Common myeloid progenitor, CD34-positive (primary cell): Measurements from ENCODE around the gene ATXN2.
A peak's percentile ranks its signal among the peaks of the same experiment; 100 is the strongest.

Source experiments
- CTCF ChIA-PET: fragments of 350-600 bp; sonication (Branson Sonifier 250); formaldehyde crosslinking; loops from one replicate; lab custom pipeline; 2021; ENCODE audit warnings: antibody characterized with exemption; lab: Charles Lee
- POLR2A ChIA-PET: fragments of 350-600 bp; sonication (Branson Sonifier 250); formaldehyde crosslinking; loops from one replicate; lab custom pipeline; 2021; ENCODE audit warnings: antibody characterized with exemption; lab: Charles Lee
- DNase-seq, 3 donors: peaks; one replicate each; pipeline versions ENCODE4 v3.0.0 to v3.0.0-alpha.2; 2013
- H3K27ac ChIP-seq, 2 experiments: 1 replicate in 1 of 2; 2 replicates in 1 of 2; pipeline ENCODE4 v1.7.0; 2013; ENCODE audit warnings: inconsistent platforms in 2 of 2, low read length in 2 of 2, mild to moderate bottlenecking in 2 of 2, low read depth in 1 of 2, moderate library complexity in 1 of 2; ENCODE audit not compliant: severe bottlenecking in 2 of 2, insufficient read depth in 1 of 2, poor library complexity in 1 of 2
- H3K27me3 ChIP-seq, 5 experiments: replicated peaks in 2 of 5; 1 replicate in 3 of 5; 2 replicates in 2 of 5; pipeline versions ENCODE4 v1.6.1 to v1.7.0; 2013; ENCODE audit warnings: low read length in 4 of 5, mild to moderate bottlenecking in 2 of 5, moderate library complexity in 2 of 5, inconsistent platforms in 1 of 5; ENCODE audit not compliant: insufficient read depth in 5 of 5, control insufficient read depth in 4 of 5
- H3K36me3 ChIP-seq, 4 experiments: 1 replicate in 2 of 4; 2 replicates in 2 of 4; pipeline versions ENCODE4 v1.6.1 to v1.7.0; 2013; ENCODE audit warnings: low read length in 3 of 4, control low read depth in 1 of 4, mild to moderate bottlenecking in 1 of 4; ENCODE audit not compliant: control insufficient read depth in 4 of 4, insufficient read depth in 4 of 4
- H3K4me1 ChIP-seq, 4 experiments: 1 replicate in 3 of 4; 2 replicates in 1 of 4; pipeline versions ENCODE4 v1.6.1 to v1.7.1; 2013; ENCODE audit warnings: low read length in 3 of 4, mild to moderate bottlenecking in 3 of 4, control low read depth in 1 of 4, inconsistent platforms in 1 of 4, moderate library complexity in 1 of 4; ENCODE audit not compliant: control insufficient read depth in 4 of 4, insufficient read depth in 4 of 4; ENCODE audit errors: control extremely low read depth in 1 of 4
- H3K4me3 ChIP-seq, 7 experiments: 1 replicate in 4 of 7; 2 replicates in 3 of 7; pipeline versions ENCODE4 v1.5.1 to v1.7.0; 2013; ENCODE audit warnings: mild to moderate bottlenecking in 7 of 7, low read length in 6 of 7, moderate library complexity in 6 of 7, inconsistent platforms in 2 of 7, low read depth in 2 of 7, control low read depth in 1 of 7; ENCODE audit not compliant: insufficient read depth in 4 of 7, control insufficient read depth in 1 of 7; ENCODE audit errors: extremely low read depth in 1 of 7
- H3K9me3 ChIP-seq, 5 experiments: 1 replicate in 4 of 5; 2 replicates in 1 of 5; pipeline versions ENCODE4 v1.6.1 to v1.7.1; 2013; ENCODE audit warnings: low read length in 4 of 5, mild to moderate bottlenecking in 2 of 5, inconsistent platforms in 1 of 5, low read depth in 1 of 5, moderate library complexity in 1 of 5; ENCODE audit not compliant: control insufficient read depth in 4 of 5, insufficient read depth in 2 of 5; ENCODE audit errors: control extremely low read depth in 1 of 5
- WGBS: methylation state at CpG from one replicate; pipeline ENCODE4 v1.1.5; 2013; ENCODE audit not compliant: insufficient coverage; 5-methylcytosine and 5-hydroxymethylcytosine counted together

Gene ATXN2

GRCh38 chr12:111450676-111451075, 148.4 kb downstream of the ATXN2 start:
- CTCF ChIA-PET, result interaction anchor here (0.7 to 21.6 kb wide), 11 partner anchors 11 to 222 kb away, joined by 3 to 820 read pairs (median 6); partner anchors contain the start of genes PHETA1 and SH2B3
- POLR2A ChIA-PET, result interaction anchor here (0.5 to 1.6 kb wide), 3 partner anchors 20 to 54 kb away, joined by 3 to 6 read pairs (median 3); no protein-coding TSS in a partner anchor
- WGBS, result 91% methylated on average over 4 of the region's 4 CpGs
- no peak for DNase-seq
- no peaks in the 10 kb centered on the region for H3K27me3 ChIP-seq
- peaks cover 11 to 49% (median 39%) of the 10 kb centered on the region in 4 experiments for H3K4me1 ChIP-seq
- no peak overlapping the region for H3K27ac ChIP-seq
- no peak overlapping the region for H3K4me3 ChIP-seq
- H3K9me3 ChIP-seq, result no peaks in the 10 kb centered on the region
- H3K36me3 ChIP-seq, result peaks cover 17 to 93% (median 63%) of the 10 kb centered on the region in 4 experiments

- Histone ChIP-seq H3K4me3 (no peak overlapping the region), H3K9me3 (no peaks in the 10 kb centered on the region), H3K27me3 (no peaks in the 10 kb centered on the region), H3K27ac (peak overlapping the region in 1 of 2 experiments; percentile 26), H3K4me1 (peaks cover 18 to 64% (median 51%) of the 10 kb centered on the region in 4 experiments), H3K36me3 (peaks cover 17 to 88% (median 50%) of the 10 kb centered on the region in 4 experiments)
- ChIA-PET POLR2A (interaction anchor here (0.7 to 1.7 kb wide), 4 partner anchors 11 to 50 kb away, joined by 3 to 5 read pairs (median 4); no protein-coding TSS in a partner anchor), CTCF (interaction anchor here (0.6 to 21.6 kb wide), 10 partner anchors 10 to 149 kb away, joined by 3 to 820 read pairs (median 6); partner anchors contain the start of gene SH2B3)
- WGBS, result 49% methylated on average over 2 of the region's 4 CpGs
- no peak for DNase-seq
These were observed 150.0 kb downstream of the ATXN2 start for GRCh38 chr12:111448846-111449790.

- Histone ChIP-seq H3K4me1 (peaks cover 20 to 72% (median 55%) of the 10 kb centered on the region in 4 experiments), H3K4me3 (no peak overlapping the region), H3K36me3 (peaks cover 14 to 84% (median 45%) of the 10 kb centered on the region in 4 experiments), H3K27me3 (no peaks in the 10 kb centered on the region), H3K27ac (peak overlapping the region in 1 of 2 experiments; percentile 26), H3K9me3 (no peaks in the 10 kb centered on the region)
- ChIA-PET POLR2A (interaction anchor here (0.7 to 1.7 kb wide), 3 partner anchors 11 to 49 kb away, joined by 3 to 5 read pairs (median 3); no protein-coding TSS in a partner anchor), CTCF (interaction anchor here (0.6 to 21.6 kb wide), 7 partner anchors 11 to 148 kb away, joined by 3 to 820 read pairs (median 5); partner anchors contain the start of gene SH2B3)
- WGBS, result 79% methylated on average over 6 of the region's 9 CpGs
- DNase-seq, result no peak
These were observed 150.8 kb downstream of the ATXN2 start for GRCh38 chr12:111448266-111448830.

GRCh38 chr12:111447571-111448265, 151.4 kb downstream of the ATXN2 start:
- POLR2A ChIA-PET, result interaction anchor here (1.3 kb wide), 1 partner anchor 10 kb away, joined by 3 read pairs; no protein-coding TSS in a partner anchor
- Histone ChIP-seq H3K4me1 (peaks cover 20 to 78% (median 61%) of the 10 kb centered on the region in 4 experiments), H3K4me3 (no peak overlapping the region), H3K27me3 (no peaks in the 10 kb centered on the region), H3K9me3 (no peaks in the 10 kb centered on the region), H3K27ac (no peak overlapping the region), H3K36me3 (peaks cover 14 to 85% (median 45%) of the 10 kb centered on the region in 4 experiments)
- no peak for DNase-seq
- 98% methylated on average over 26 of the region's 28 CpGs for WGBS
- CTCF ChIA-PET, result interaction anchor here (0.9 to 21.6 kb wide), 4 partner anchors 11 to 45 kb away, joined by 3 to 820 read pairs (median 244); partner anchors contain the start of gene SH2B3

- Histone ChIP-seq H3K27me3 (no peaks in the 10 kb centered on the region), H3K27ac (no peak overlapping the region), H3K9me3 (no peaks in the 10 kb centered on the region), H3K4me1 (peaks cover 20 to 86% (median 68%) of the 10 kb centered on the region in 4 experiments), H3K4me3 (no peak overlapping the region), H3K36me3 (peaks cover 14 to 86% (median 49%) of the 10 kb centered on the region in 4 experiments)
- POLR2A ChIA-PET, result interaction anchor here (1.3 kb wide), 1 partner anchor 9 kb away, joined by 3 read pairs; no protein-coding TSS in a partner anchor
- no peak for DNase-seq
- CTCF ChIA-PET, result interaction anchor here (0.7 to 21.6 kb wide), 5 partner anchors 8 to 44 kb away, joined by 3 to 820 read pairs (median 5); partner anchors contain the start of gene SH2B3
- 92% methylated on average over 12 of the region's 20 CpGs for WGBS
These were observed 152.2 kb downstream of the ATXN2 start for GRCh38 chr12:111446631-111447570.
